Keratinocyte (primary cell): ENCODE data around the gene LYPLA2. TPM values are rescaled to one million over a fixed set of nuclear protein-coding genes. Genes with fewer than 3 reads are reported as not detected.

ENCODE experiments used
- DNase-seq: peaks from one replicate; pipeline ENCODE4 v3.0.0-alpha.2; 2011; ENCODE audit warnings: low read depth, missing footprints, low spot score
- FAIRE-seq: peaks from 2 replicates; lab custom pipeline; 2011; peaks lifted over from hg19 to GRCh38; lab: Jason Lieb, UNC
- H2AFZ ChIP-seq: 2 replicates; pipeline ENCODE4 v1.6.0; 2012; ENCODE audit warnings: low read length, control low read depth, inconsistent platforms; ENCODE audit not compliant: control insufficient read depth
- H3K27ac ChIP-seq: 2 replicates; pipeline ENCODE4 v1.5.1; 2011; ENCODE audit warnings: low read length; ENCODE audit not compliant: control insufficient read depth, insufficient read depth
- H3K27me3 ChIP-seq: 3 replicates; pipeline ENCODE4 v1.6.0; 2011; ENCODE audit warnings: low read length; ENCODE audit not compliant: control insufficient read depth, insufficient read depth; ENCODE audit errors: extremely low read depth
- H3K36me3 ChIP-seq, 2 experiments: 2 replicates in 1 of 2; 3 replicates in 1 of 2; pipeline ENCODE4 v1.5.1; 2011; ENCODE audit warnings: low read length in 2 of 2, mild to moderate bottlenecking in 1 of 2; ENCODE audit not compliant: control insufficient read depth in 2 of 2, insufficient read depth in 2 of 2; ENCODE audit errors: extremely low read depth in 1 of 2
- H3K4me1 ChIP-seq: 3 replicates; pipeline ENCODE4 v1.5.1; 2011; ENCODE audit warnings: low read length; ENCODE audit not compliant: control insufficient read depth, insufficient read depth; ENCODE audit errors: extremely low read depth
- H3K4me2 ChIP-seq: 3 replicates; pipeline ENCODE4 v1.6.0; 2011; ENCODE audit warnings: low read depth, low read length; ENCODE audit not compliant: control insufficient read depth, insufficient read depth; ENCODE audit errors: extremely low read depth
- H3K4me3 ChIP-seq, 3 experiments: fragments of 200-600 bp in 1 of 3; sonication (generic) in 1 of 3; 2 replicates in 2 of 3; 3 replicates in 1 of 3; pipeline ENCODE4 v1.5.1; 2011 to 2016; ENCODE audit warnings: low read length in 3 of 3, mild to moderate bottlenecking in 3 of 3, control low read depth in 2 of 3, inconsistent platforms in 1 of 3, low read depth in 1 of 3, mixed read lengths in 1 of 3, mixed run types in 1 of 3, moderate library complexity in 1 of 3; ENCODE audit not compliant: control insufficient read depth in 2 of 3, insufficient read depth in 2 of 3; ENCODE audit errors: extremely low read depth in 1 of 3
- H3K79me2 ChIP-seq: 2 replicates; pipeline ENCODE4 v1.6.0; 2012; ENCODE audit warnings: low read length; ENCODE audit not compliant: control insufficient read depth, insufficient read depth
- H3K9ac ChIP-seq: 3 replicates; pipeline ENCODE4 v1.6.0; 2011; ENCODE audit warnings: low read length; ENCODE audit not compliant: control insufficient read depth, insufficient read depth; ENCODE audit errors: extremely low read depth
- H3K9me1 ChIP-seq: 3 replicates; pipeline ENCODE4 v1.6.0; 2011; ENCODE audit warnings: low read length; ENCODE audit not compliant: control insufficient read depth, insufficient read depth; ENCODE audit errors: extremely low read depth
- H3K9me3 ChIP-seq: 2 replicates; pipeline ENCODE4 v1.5.1; 2012; ENCODE audit warnings: low read depth, low read length; ENCODE audit not compliant: control insufficient read depth
- H4K20me1 ChIP-seq: 3 replicates; pipeline ENCODE4 v1.6.0; 2011; ENCODE audit warnings: low read length; ENCODE audit not compliant: control insufficient read depth, insufficient read depth; ENCODE audit errors: extremely low read depth
- CTCF ChIP-seq, 3 experiments: IDR thresholded peaks in 1 of 3; conservative IDR thresholded peaks in 1 of 3; optimal IDR thresholded peaks in 1 of 3; 2 replicates in 2 of 3; 3 replicates in 1 of 3; pipeline versions ENCODE3 to v1.5.1; 2011; ENCODE audit warnings: low read length in 3 of 3, mild to moderate bottlenecking in 3 of 3, moderate library complexity in 2 of 3, control low read depth in 1 of 3, inconsistent platforms in 1 of 3; ENCODE audit not compliant: insufficient read depth in 2 of 3; ENCODE audit errors: extremely low read depth in 1 of 3
- EZH2 ChIP-seq: IDR thresholded peaks from one replicate; pipeline ENCODE4 v1.6.1; 2012; ENCODE audit warnings: inconsistent platforms, mild to moderate bottlenecking, low read length, moderate library complexity
- dilution Hi-C: fragments of 300-500 bp; cut with MboI; formaldehyde crosslinking; loops from one replicate; pipeline ENCODE4 v1.7.0; 2020; ENCODE audit warnings: low sequenced_read_pairs; ENCODE audit not compliant: extremely low pct_ligation_motif_present
- polyA plus RNA-seq, 5 experiments: library from polyadenylated mRNA; depleted of rRNA in 3 of 5; stranded (reverse) in 3 of 5; stranded (forward) in 1 of 5; unstranded in 1 of 5; fragments of >200 nt; gene quantifications; 1 replicate in 1 of 5; 2 replicates in 3 of 5; 3 replicates in 1 of 5; pipeline versions ENCODE4 v1.2.1 to v1.2.3, GENCODE V29; 2011 to 2012; ENCODE audit warnings: missing spikeins in 2 of 5, low read depth in 1 of 5, low replicate concordance in 1 of 5

Gene LYPLA2
- polyA plus RNA-seq, 1 donor (not counting 4 experiments of a cell fraction or from before 2014, with no cell fraction given) = 51.7 TPM

GRCh38 chr1:23742670-23743286, 48.2 kb upstream of the LYPLA2 start:
- peak overlapping the region; percentile 90 for H2AFZ ChIP-seq
- peaks cover 27% of the 10 kb centered on the region for H3K4me1 ChIP-seq
- FAIRE-seq (no peak), DNase-seq (no peak)
- H3K9me1 ChIP-seq = peaks cover 5% of the 10 kb centered on the region
- H4K20me1 ChIP-seq = no peaks in the 10 kb centered on the region
- dilution Hi-C loops = no loop called here
- H3K36me3 ChIP-seq = peaks cover 4 to 6% of the 10 kb centered on the region in 2 experiments
- no peaks in the 10 kb centered on the region for H3K27me3 ChIP-seq
- TF ChIP-seq CTCF (optimal IDR thresholded peaks at IDR 0.05 in 1 of 3, IDR thresholded peaks at IDR 0.05 in 1 of 3, conservative IDR thresholded peaks at IDR 0.05 in 1 of 3; ENCODE audit: extremely low read depth in 1 of 3, insufficient read depth in 2 of 3, low read length in 3 of 3) (no peak), EZH2 (no peak)
- peak overlapping the region; percentile 97 for H3K4me2 ChIP-seq
- H3K9me3 ChIP-seq = no peaks in the 10 kb centered on the region
- peak overlapping the region; percentile 42 for H3K27ac ChIP-seq
- peak overlapping the region; percentile 87 for H3K9ac ChIP-seq
- H3K4me3 ChIP-seq = peak overlapping the region; percentile 69 to 89 (median 74)
- H3K79me2 ChIP-seq = peaks cover 44% of the 10 kb centered on the region

- peak; percentile 28 for DNase-seq
- Histone ChIP-seq H3K9me3 (no peaks in the 10 kb centered on the region), H3K9me1 (peaks cover 5% of the 10 kb centered on the region), H3K4me2 (peak within 1 kb of the TSS; percentile 97), H3K36me3 (peaks cover 4 to 6% of the 10 kb centered on the region in 2 experiments), H3K4me1 (peaks cover 30% of the 10 kb centered on the region), H2AFZ (peak within 1 kb of the TSS; percentile 90), H4K20me1 (peaks cover 4% of the 10 kb centered on the region), H3K79me2 (peaks cover 52% of the 10 kb centered on the region), H3K4me3 (peak within 1 kb of the TSS; percentile 69 to 89 (median 74)), H3K9ac (peak within 1 kb of the TSS; percentile 87), H3K27ac (peak within 1 kb of the TSS; percentile 42), H3K27me3 (no peaks in the 10 kb centered on the region)
- no peak for FAIRE-seq
- dilution Hi-C loops = no loop called here
- TF ChIP-seq EZH2 (no peak), CTCF (optimal IDR thresholded peaks at IDR 0.05 in 1 of 3, IDR thresholded peaks at IDR 0.05 in 1 of 3, conservative IDR thresholded peaks at IDR 0.05 in 1 of 3; ENCODE audit: extremely low read depth in 1 of 3, insufficient read depth in 2 of 3, low read length in 3 of 3) (no peak)
These were observed 47.4 kb upstream of the LYPLA2 start, which contains the start of gene ELOA for GRCh38 chr1:23743287-23744152. TSS of gene ELOA (plus strand) at chr1:23743471. CDS start at chr1:23743504, 33 bp downstream.
